Keratinocyte (primary cell): ENCODE results near the gene ARHGAP1. TPM values are rescaled to one million over a fixed set of nuclear protein-coding genes. Genes with fewer than 3 reads are reported as not detected.

ENCODE experiments used
- DNase-seq: peaks from one replicate; pipeline ENCODE4 v3.0.0-alpha.2; 2011; ENCODE audit warnings: low read depth, missing footprints, low spot score
- FAIRE-seq: peaks from 2 replicates; lab custom pipeline; 2011; peaks lifted over from hg19 to GRCh38; lab: Jason Lieb, UNC
- H2AFZ ChIP-seq: 2 replicates; pipeline ENCODE4 v1.6.0; 2012; ENCODE audit warnings: low read length, control low read depth, inconsistent platforms; ENCODE audit not compliant: control insufficient read depth
- H3K27ac ChIP-seq: 2 replicates; pipeline ENCODE4 v1.5.1; 2011; ENCODE audit warnings: low read length; ENCODE audit not compliant: control insufficient read depth, insufficient read depth
- H3K27me3 ChIP-seq: 3 replicates; pipeline ENCODE4 v1.6.0; 2011; ENCODE audit warnings: low read length; ENCODE audit not compliant: control insufficient read depth, insufficient read depth; ENCODE audit errors: extremely low read depth
- H3K36me3 ChIP-seq, 2 experiments: 2 replicates in 1 of 2; 3 replicates in 1 of 2; pipeline ENCODE4 v1.5.1; 2011; ENCODE audit warnings: low read length in 2 of 2, mild to moderate bottlenecking in 1 of 2; ENCODE audit not compliant: control insufficient read depth in 2 of 2, insufficient read depth in 2 of 2; ENCODE audit errors: extremely low read depth in 1 of 2
- H3K4me1 ChIP-seq: 3 replicates; pipeline ENCODE4 v1.5.1; 2011; ENCODE audit warnings: low read length; ENCODE audit not compliant: control insufficient read depth, insufficient read depth; ENCODE audit errors: extremely low read depth
- H3K4me2 ChIP-seq: 3 replicates; pipeline ENCODE4 v1.6.0; 2011; ENCODE audit warnings: low read depth, low read length; ENCODE audit not compliant: control insufficient read depth, insufficient read depth; ENCODE audit errors: extremely low read depth
- H3K4me3 ChIP-seq, 3 experiments: fragments of 200-600 bp in 1 of 3; sonication (generic) in 1 of 3; 2 replicates in 2 of 3; 3 replicates in 1 of 3; pipeline ENCODE4 v1.5.1; 2011 to 2016; ENCODE audit warnings: low read length in 3 of 3, mild to moderate bottlenecking in 3 of 3, control low read depth in 2 of 3, inconsistent platforms in 1 of 3, low read depth in 1 of 3, mixed read lengths in 1 of 3, mixed run types in 1 of 3, moderate library complexity in 1 of 3; ENCODE audit not compliant: control insufficient read depth in 2 of 3, insufficient read depth in 2 of 3; ENCODE audit errors: extremely low read depth in 1 of 3
- H3K79me2 ChIP-seq: 2 replicates; pipeline ENCODE4 v1.6.0; 2012; ENCODE audit warnings: low read length; ENCODE audit not compliant: control insufficient read depth, insufficient read depth
- H3K9ac ChIP-seq: 3 replicates; pipeline ENCODE4 v1.6.0; 2011; ENCODE audit warnings: low read length; ENCODE audit not compliant: control insufficient read depth, insufficient read depth; ENCODE audit errors: extremely low read depth
- H3K9me1 ChIP-seq: 3 replicates; pipeline ENCODE4 v1.6.0; 2011; ENCODE audit warnings: low read length; ENCODE audit not compliant: control insufficient read depth, insufficient read depth; ENCODE audit errors: extremely low read depth
- H3K9me3 ChIP-seq: 2 replicates; pipeline ENCODE4 v1.5.1; 2012; ENCODE audit warnings: low read depth, low read length; ENCODE audit not compliant: control insufficient read depth
- H4K20me1 ChIP-seq: 3 replicates; pipeline ENCODE4 v1.6.0; 2011; ENCODE audit warnings: low read length; ENCODE audit not compliant: control insufficient read depth, insufficient read depth; ENCODE audit errors: extremely low read depth
- EZH2 ChIP-seq: IDR thresholded peaks from one replicate; pipeline ENCODE4 v1.6.1; 2012; ENCODE audit warnings: inconsistent platforms, mild to moderate bottlenecking, low read length, moderate library complexity
- dilution Hi-C: fragments of 300-500 bp; cut with MboI; formaldehyde crosslinking; loops from one replicate; pipeline ENCODE4 v1.7.0; 2020; ENCODE audit warnings: low sequenced_read_pairs; ENCODE audit not compliant: extremely low pct_ligation_motif_present
- polyA plus RNA-seq, 5 experiments: library from polyadenylated mRNA; depleted of rRNA in 3 of 5; stranded (reverse) in 3 of 5; stranded (forward) in 1 of 5; unstranded in 1 of 5; fragments of >200 nt; gene quantifications; 1 replicate in 1 of 5; 2 replicates in 3 of 5; 3 replicates in 1 of 5; pipeline versions ENCODE4 v1.2.1 to v1.2.3, GENCODE V29; 2011 to 2012; ENCODE audit warnings: missing spikeins in 2 of 5, low read depth in 1 of 5, low replicate concordance in 1 of 5
- TF ChIP-seq, protein P1 (sequence below), 3 experiments: IDR thresholded peaks in 1 of 3; conservative IDR thresholded peaks in 1 of 3; optimal IDR thresholded peaks in 1 of 3; 2 replicates in 2 of 3; 3 replicates in 1 of 3; pipeline versions ENCODE3 to v1.5.1; 2011; ENCODE audit warnings: low read length in 3 of 3, mild to moderate bottlenecking in 3 of 3, moderate library complexity in 2 of 3, control low read depth in 1 of 3, inconsistent platforms in 1 of 3; ENCODE audit not compliant: insufficient read depth in 2 of 3; ENCODE audit errors: extremely low read depth in 1 of 3

The ARHGAP1 gene
- polyA plus RNA-seq, 1 donor (not counting 4 experiments of a cell fraction or from before 2014, with no cell fraction given) = 19.5 TPM

DNA sequence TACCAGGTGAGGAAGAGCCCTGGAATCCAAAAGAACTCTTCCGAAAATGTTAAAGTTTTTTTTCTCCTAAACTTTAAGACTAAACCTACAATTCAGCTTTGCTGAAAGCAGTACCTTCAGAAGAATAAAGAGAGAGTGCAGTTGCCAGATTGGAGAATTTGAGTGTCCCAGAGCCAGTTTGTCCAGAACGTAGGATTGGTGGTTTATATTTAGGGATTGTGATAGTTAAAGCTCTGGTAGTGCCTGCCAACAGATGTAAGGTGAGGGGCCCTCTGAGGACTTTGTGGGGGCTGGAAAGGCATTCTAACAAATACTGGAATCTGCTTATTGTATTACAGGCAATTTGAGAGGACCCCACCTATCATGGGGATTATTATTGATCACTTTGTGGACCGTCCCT, 43.2 kb downstream of the ARHGAP1 start:
- H3K9me3 ChIP-seq = no peaks in the 10 kb centered on the region
- no peaks in the 10 kb centered on the region for H3K9me1 ChIP-seq
- no peak overlapping the region for H3K27ac ChIP-seq
- no peak overlapping the region for H3K9ac ChIP-seq
- TF ChIP-seq, protein P1, sequence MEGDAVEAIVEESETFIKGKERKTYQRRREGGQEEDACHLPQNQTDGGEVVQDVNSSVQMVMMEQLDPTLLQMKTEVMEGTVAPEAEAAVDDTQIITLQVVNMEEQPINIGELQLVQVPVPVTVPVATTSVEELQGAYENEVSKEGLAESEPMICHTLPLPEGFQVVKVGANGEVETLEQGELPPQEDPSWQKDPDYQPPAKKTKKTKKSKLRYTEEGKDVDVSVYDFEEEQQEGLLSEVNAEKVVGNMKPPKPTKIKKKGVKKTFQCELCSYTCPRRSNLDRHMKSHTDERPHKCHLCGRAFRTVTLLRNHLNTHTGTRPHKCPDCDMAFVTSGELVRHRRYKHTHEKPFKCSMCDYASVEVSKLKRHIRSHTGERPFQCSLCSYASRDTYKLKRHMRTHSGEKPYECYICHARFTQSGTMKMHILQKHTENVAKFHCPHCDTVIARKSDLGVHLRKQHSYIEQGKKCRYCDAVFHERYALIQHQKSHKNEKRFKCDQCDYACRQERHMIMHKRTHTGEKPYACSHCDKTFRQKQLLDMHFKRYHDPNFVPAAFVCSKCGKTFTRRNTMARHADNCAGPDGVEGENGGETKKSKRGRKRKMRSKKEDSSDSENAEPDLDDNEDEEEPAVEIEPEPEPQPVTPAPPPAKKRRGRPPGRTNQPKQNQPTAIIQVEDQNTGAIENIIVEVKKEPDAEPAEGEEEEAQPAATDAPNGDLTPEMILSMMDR (optimal IDR thresholded peaks at IDR 0.05 in 1 of 3, IDR thresholded peaks at IDR 0.05 in 1 of 3, conservative IDR thresholded peaks at IDR 0.05 in 1 of 3; ENCODE audit: extremely low read depth in 1 of 3, insufficient read depth in 2 of 3, low read length in 3 of 3) = no peak
- TF ChIP-seq EZH2 = no peak
- H3K79me2 ChIP-seq = no peaks in the 10 kb centered on the region
- no peaks in the 10 kb centered on the region for H3K27me3 ChIP-seq
- no peak overlapping the region for H3K4me2 ChIP-seq
- DNase-seq = no peak
- H3K4me1 ChIP-seq = no peaks in the 10 kb centered on the region
- H2AFZ ChIP-seq = no peak overlapping the region
- no peak overlapping the region for H3K4me3 ChIP-seq
- peaks cover 14 to 16% of the 10 kb centered on the region in 2 experiments for H3K36me3 ChIP-seq
- H4K20me1 ChIP-seq = peaks cover 3% of the 10 kb centered on the region
- dilution Hi-C loops = no loop called here
- no peak for FAIRE-seq

DNA sequence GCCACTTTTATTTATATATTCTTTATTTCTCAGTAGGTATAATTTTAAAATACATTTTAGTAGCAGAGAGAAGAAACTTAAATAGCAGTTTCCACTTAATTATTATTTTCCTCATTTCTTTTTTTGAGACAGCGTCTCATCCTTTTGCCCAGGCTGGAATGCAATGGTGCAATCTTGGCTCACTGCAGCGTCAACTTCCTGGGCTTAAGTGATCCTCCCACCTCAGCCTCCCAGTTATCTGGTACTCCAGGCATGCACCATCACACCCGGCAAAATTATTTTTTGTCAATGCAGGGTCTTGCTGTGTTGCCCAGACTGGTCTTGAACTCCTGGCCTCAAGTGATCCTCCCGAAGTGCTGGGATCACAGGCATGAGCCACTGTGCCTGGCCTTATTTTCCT, 44.8 kb downstream of the ARHGAP1 start:
- Histone ChIP-seq H3K9ac (no peak overlapping the region), H3K4me3 (no peak overlapping the region), H3K9me3 (no peaks in the 10 kb centered on the region), H3K27me3 (no peaks in the 10 kb centered on the region), H2AFZ (no peak overlapping the region), H4K20me1 (peaks cover 3% of the 10 kb centered on the region), H3K4me2 (no peak overlapping the region), H3K27ac (no peak overlapping the region), H3K36me3 (peaks cover 16 to 19% of the 10 kb centered on the region in 2 experiments), H3K4me1 (no peaks in the 10 kb centered on the region), H3K9me1 (no peaks in the 10 kb centered on the region), H3K79me2 (no peaks in the 10 kb centered on the region)
- TF ChIP-seq EZH2 = no peak
- TF ChIP-seq, protein P1 (optimal IDR thresholded peaks at IDR 0.05 in 1 of 3, IDR thresholded peaks at IDR 0.05 in 1 of 3, conservative IDR thresholded peaks at IDR 0.05 in 1 of 3; ENCODE audit: extremely low read depth in 1 of 3, insufficient read depth in 2 of 3, low read length in 3 of 3) = no peak
- DNase-seq (no peak), FAIRE-seq (no peak)
- dilution Hi-C loops = no loop called here
